HG02763 (cell line): ENCODE measurements around the gene GRK3.
"Not testable (repeated sequence)": the region's sequence is repeated elsewhere in the genome, so short reads cannot be mapped to it uniquely, and the experiment has no call there.

ENCODE experiments used
- ATAC-seq: cut with Tn5 transposase; IDR thresholded peaks from one replicate; pipeline ENCODE4 v1.9.1; 2021; ENCODE audit warnings: mild to moderate bottlenecking, moderate library complexity; ENCODE audit not compliant: unreplicated experiment

Gene GRK3

GRCh38 chr22:25623851-25624250 is 59.4 kb downstream of the GRK3 start:
- ATAC-seq = no peak

GRCh38 chr22:25624476-25624875 is 60.0 kb downstream of the GRK3 start:
- ATAC-seq = no peak

- ATAC-seq = not testable (repeated sequence)
These were observed 61.5 kb downstream of the GRK3 start for GRCh38 chr22:25625747-25626623.

GRCh38 chr22:25626624-25626990 is 62.1 kb downstream of the GRK3 start:
- ATAC-seq = no peak

- no peak for ATAC-seq
These were observed 62.9 kb downstream of the GRK3 start for GRCh38 chr22:25627271-25627852.

GRCh38 chr22:25628494-25628893 is 64.0 kb downstream of the GRK3 start:
- no peak for ATAC-seq

GRCh38 chr22:25629613-25630012 is 65.1 kb downstream of the GRK3 start:
- ATAC-seq = no peak

GRCh38 chr22:25630447-25630846 is 66.0 kb downstream of the GRK3 start:
- no peak for ATAC-seq

GRCh38 chr22:25636323-25636722 is 71.8 kb downstream of the GRK3 start:
- ATAC-seq = no peak

- ATAC-seq = no peak
These were observed 72.6 kb downstream of the GRK3 start for GRCh38 chr22:25637032-25637431.

GRCh38 chr22:25637672-25638071 is 73.2 kb downstream of the GRK3 start:
- ATAC-seq = no peak

GRCh38 chr22:25638638-25639037 is 74.2 kb downstream of the GRK3 start:
- no peak for ATAC-seq

GRCh38 chr22:25641650-25642049 is 77.2 kb downstream of the GRK3 start:
- ATAC-seq = no peak

- no peak for ATAC-seq
These were observed 78.9 kb downstream of the GRK3 start for GRCh38 chr22:25643232-25644000.

GRCh38 chr22:25644122-25644521 is 79.6 kb downstream of the GRK3 start:
- no peak for ATAC-seq

GRCh38 chr22:25645266-25645665 is 80.8 kb downstream of the GRK3 start:
- no peak for ATAC-seq

- no peak for ATAC-seq
These were observed 81.5 kb downstream of the GRK3 start for GRCh38 chr22:25645964-25646363.

GRCh38 chr22:25650833-25651232 is 86.4 kb downstream of the GRK3 start:
- no peak for ATAC-seq

GRCh38 chr22:25651332-25652085 is 87.0 kb downstream of the GRK3 start:
- no peak for ATAC-seq

- no peak for ATAC-seq
These were observed 90.2 kb downstream of the GRK3 start for GRCh38 chr22:25654676-25655075.

- ATAC-seq = no peak
These were observed 91.0 kb downstream of the GRK3 start for GRCh38 chr22:25655371-25655935.
